GM18907 (cell line): ENCODE results near the gene STK35.

ENCODE experiments used
- ATAC-seq: cut with Tn5 transposase; IDR thresholded peaks from one replicate; pipeline ENCODE4 v1.9.1; 2021; ENCODE audit warnings: mild to moderate bottlenecking, moderate library complexity; ENCODE audit not compliant: unreplicated experiment

Gene STK35

DNA sequence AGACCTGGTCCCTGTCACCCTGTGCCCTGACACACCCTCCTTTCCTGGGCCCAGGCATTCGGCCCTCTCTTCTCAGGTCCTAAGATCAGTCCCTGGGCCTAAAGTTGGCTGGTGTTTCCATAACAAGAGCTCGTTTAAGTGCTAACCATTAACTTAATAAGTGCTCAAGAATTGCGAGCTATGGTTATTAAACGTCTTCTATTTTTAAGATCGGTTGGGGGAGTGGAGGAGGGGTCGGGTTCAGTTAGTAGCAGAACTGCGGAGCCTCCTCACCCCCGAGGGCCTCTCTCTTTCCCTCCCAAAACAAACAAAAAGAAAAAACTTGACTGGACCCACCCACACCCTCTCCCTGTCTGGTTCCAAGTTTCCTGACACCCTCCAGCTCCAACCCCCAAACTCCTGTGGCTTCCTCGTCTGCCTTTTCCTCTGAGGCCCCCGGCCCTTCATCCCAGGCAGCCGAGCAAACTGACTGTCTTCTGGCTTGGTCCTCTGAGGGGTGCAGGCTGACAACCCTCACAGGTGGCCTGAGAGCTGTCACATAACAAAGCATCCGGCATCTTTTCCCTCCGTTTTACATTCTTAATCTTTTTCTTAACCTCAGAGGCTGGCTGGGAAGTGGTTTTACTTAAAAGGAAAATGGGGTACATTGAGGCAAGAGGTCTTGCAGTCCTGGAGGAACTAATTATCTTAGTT, 2.0 kb downstream of the STK35 start:
- ATAC-seq, result no peak

DNA sequence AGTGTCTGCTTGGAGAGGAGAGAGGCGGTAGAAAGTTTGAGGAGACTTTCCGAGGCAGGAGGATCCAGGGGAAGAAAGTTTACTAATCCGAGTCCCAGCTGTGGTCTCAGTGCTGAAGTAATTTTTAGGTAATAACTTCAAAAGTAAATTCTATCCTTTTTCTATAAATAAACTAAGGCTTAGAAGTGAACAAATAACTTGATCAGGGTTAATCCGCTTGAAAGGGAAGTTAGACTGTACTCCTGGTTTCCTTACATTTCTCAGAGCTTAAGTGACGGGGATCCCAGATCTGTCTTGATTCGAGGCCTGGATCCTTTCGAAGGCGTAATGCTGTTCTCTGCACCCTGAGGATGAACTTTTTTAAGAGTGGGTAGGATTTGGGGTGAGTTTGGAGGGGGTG, 2.6 kb downstream of the STK35 start:
- ATAC-seq, result no peak

DNA sequence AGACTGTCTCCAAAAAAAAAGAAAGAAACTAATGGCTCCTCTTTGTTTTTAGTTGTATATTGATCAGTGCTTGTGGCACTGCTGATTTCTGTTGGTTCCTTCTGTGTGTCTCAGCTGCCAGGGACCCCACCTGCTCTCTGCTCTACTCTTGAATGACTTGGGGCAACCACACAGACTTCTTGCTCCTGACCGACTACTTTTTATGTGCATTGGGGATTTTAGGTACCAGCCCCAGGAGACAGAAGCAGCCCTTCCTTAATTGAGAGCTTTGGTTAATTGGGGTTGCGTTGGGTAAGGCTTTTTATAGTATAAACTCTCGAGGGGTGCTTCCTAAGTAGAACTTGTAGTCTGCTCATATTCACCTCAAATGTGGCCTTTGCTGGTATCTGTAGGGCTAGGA, 6.9 kb downstream of the STK35 start:
- no peak for ATAC-seq

DNA sequence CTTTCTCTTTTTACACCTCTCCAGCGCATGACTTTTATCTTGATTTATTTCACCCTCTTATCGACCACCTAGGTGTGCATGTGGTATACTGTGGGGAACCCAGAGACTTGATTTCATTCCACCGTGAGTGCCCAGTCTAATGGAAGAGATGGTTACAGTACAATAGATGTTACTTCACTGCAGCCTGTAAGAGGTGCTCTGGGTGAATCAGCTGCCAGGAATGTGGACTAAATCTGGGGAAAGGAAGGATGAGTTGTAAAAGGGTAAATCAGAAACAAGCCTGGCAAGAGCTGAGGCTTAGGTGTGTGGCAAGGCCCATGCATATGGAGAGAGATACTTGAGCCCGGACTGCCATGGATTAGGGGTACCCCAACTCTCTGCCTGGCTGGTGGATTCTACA, 7.4 kb downstream of the STK35 start:
- ATAC-seq, result no peak

DNA sequence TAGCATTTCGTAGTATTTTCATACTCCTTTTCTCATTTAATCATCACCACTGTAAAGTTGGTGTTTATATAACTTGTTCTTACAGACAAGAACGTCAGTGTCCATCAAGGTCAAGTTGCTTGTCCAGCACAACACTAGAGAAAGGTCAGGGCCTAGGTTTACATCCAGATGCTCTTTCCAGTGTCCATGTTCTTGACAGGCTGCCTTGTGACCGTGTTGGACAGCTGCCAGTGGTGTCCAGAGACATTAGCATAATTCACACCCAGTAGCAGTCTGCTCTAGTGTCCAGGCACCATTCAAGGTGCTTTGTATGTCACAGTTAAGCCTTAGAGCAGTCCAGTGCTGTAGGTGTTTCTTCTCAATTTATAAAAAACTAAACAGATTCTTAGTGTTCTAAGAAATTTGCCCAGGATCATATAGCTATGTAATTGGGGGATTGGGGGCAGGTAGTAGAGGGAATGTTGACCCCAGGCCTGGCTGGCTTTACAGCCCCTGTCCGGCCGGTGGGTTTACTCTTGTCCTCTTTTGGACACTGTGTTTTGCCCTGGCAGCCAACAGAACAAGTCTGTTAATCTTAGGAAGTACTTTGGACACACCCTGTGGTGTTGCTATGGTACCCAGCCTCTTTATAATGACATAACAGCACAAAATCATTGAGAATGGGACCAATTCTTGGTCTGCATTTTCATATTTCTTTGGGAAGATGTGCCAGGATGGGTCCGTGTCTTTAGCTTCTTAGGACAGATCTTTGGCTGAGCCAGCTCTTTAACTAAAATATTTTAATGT, 8.0 kb downstream of the STK35 start:
- no peak for ATAC-seq

DNA sequence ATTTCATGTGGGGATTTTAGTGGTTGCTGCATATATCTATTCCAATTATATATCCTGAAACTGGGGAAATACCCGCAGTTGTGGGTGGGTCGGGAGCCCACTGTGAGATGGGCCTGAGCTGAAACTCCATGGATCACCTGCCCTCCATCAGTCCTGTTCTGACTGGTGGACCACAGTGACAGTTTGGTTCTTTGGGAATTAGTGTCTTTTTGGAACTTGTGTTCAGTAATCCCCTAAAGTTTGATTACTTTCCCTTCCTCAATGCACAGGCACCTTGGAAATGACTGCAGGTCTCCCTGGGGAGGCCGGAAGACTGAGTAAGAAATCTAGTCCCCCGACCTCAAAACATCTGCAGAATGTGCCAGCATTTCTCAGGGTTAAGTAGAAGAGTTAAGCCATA, 11.3 kb downstream of the STK35 start:
- no peak for ATAC-seq

DNA sequence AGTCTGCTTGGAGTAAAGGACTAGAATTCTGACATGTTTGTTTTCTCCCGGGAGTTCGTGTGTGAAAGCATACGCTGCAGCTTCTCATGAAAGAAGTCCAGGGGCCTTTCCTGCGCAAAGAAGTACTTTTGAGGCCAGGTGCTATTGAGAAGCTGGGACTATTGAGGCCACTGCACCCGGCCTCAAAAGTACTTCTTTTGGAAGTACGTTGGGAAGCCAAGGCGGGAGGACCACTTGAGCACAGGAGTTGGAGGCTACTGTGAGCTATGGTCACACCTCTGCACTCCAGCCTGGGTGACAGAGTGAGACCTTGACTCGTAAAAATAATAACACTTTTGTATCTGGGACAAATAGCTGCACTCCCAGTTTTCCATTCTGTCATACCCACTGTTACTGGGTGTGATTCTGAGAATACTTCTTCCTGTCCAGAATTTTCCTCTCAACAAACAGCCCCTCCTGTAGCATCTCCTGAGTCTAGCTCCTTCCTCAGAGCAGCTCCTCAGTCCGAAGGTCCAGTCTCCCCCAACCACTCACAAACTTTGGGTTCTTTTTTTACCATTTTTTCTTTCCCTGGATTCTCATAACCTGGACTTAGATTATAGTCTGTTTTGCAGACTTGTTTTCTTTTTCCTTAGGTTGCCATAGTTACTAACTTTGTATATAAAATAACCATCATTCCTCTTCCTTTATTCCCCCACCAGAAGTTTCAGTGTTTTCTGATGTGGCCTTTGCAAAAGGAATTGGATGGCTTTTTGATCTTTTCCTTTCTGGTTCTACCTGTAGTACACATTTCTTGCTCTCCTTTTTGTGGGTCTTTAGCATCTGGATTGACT, 12.7 kb downstream of the STK35 start:
- no peak for ATAC-seq

DNA sequence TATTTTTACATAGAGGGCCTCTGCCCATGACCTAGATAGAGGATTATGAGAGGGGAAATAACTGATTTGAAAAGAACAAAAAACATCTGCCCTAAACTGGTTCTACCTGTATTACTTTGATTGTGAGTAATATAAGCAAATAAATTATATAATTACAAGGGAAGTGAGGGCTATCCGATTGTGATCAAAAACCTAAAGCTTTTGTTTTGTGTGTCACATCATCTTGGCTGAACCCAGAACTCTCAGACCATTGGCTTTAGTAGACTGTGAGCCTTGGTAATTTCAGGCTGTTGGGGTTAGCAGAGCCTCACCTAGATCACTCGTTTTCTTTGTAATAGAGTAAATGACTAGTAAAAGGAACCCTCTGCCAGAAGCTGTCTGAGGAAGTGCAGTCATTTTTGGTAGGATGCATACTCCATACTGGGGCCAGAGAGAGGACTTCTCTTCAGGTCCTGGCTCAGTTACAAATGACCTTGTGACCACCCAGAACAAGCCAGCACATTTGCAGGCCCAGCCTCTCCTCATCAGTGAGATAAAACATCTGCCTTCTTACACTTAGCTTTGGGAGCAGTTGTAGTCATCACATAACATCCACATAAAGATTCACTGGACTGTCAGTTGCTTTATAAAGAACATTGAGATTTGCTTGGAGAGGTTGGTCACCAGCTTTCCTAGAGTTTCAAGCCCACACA, 13.5 kb downstream of the STK35 start:
- ATAC-seq, result no peak

DNA sequence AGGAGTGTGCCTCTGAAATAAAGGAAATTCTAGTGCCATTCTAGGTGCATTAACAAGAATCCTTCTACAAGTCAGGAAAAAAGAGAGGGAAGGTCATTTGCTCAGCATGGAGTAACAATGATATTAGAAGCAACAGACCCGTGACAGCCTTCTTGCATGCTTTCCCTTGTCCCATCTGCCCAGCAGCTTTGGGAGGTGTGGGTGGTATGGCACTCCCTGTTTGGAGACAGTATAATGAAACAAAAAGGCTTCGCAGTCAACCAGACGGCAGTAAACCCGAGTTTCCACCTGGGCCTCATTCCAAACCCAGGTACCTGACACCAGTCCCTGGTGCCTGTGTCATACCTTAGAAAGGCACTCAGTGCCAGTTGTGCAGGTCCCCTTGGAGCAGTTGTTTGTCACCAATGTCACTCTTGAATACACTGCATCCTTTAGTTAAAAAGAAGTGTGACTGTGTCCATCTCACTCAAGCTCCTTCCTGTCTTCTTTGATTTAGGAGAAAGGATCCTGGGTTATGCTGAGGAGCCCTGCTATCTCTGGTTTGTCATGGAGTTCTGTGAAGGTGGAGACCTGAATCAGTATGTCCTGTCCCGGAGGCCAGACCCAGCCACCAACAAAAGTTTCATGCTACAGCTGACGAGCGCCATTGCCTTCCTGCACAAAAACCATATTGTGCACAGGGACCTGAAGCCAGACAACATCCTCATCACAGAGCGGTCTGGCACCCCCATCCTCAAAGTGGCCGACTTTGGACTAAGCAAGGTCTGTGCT, 14.7 kb downstream of the STK35 start:
- no peak for ATAC-seq

DNA sequence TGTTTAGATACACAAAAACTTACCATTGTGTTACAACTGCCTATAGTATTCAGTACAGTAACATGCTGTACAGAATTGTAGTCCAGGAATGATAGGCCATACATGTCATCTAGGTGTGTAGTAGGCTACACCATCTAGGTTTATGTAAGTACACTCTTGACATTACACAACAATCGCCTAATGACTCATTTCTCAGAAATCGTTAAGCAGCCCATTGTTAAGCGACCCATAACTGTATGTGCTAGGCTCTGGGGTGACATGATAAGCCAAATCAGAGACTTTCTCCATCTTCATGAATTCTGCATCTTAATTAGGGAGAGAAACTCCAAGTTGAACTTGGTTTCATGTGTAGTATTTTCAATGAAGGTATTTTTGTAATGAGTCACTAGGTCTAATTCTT, 17.2 kb downstream of the STK35 start:
- ATAC-seq, result no peak

DNA sequence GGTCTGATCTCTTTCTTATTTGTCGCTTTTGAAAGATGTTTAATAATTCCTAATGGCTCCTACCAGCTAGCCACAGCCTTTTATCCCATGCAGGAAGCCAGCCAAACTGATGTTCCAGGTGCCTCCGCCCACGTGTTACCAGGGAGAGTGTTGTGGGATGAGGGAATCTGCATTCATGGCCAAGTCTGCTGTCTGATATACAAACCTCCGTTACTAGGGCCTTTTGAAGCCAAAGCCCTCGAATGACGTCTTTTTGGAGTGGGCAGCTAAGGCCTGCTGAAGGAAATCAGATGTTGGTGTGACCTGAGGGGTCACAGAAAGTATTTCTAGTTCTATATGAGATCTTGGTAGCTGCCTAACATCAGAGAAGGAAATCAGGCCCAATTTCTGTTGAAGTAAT, 21.3 kb downstream of the STK35 start:
- ATAC-seq, result no peak

DNA sequence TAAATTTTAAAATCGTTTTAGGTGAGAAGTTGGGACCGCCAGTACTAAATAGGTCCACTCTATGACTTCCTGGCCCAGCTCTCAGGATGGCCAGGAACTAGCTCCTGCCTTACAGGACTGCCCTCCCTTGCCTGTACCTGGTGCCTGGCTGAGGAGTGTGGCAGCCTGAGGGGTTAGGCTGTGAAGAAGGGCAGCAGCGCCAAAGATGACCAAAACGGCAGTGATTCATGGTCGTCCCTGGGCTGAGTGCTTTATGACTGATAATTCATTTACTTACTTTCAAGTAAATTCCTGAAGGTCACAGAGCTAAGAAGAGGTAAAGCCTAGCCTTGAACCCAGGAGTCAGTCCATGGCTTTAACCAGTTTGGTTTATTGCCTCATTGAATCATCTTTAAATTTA, 22.1 kb downstream of the STK35 start:
- no peak for ATAC-seq

DNA sequence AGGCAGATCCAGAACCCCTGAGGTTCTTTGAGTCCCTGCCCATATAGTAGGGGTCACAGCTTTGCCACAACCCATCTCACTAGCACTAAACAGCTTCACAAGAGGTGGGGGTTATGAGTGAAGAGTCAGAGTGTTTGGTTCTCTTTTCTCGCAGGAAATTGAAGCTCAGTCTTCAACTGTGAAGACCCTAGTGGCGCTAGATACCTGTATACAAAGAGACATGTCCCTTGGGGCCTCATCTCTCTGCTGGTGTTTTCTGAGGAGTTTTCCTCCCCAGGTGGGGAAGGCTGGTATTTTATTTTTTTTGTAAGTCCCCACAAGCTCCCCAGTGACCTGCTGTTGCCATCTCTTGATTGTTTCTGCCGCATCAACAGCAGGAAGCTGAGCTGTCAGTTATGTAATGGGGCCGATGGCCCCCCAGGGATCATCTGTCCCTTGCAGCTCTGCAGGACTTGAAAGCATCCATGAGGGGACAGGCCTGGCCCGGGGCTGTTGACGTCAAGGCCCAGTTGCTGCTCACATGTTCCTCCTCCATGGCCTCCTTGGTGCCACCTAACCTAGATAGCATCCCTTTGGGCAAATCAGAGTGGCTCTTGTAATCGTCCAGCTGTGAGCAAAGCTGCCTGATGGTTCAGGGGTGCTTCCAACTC, 23.1 kb downstream of the STK35 start:
- ATAC-seq, result no peak

DNA sequence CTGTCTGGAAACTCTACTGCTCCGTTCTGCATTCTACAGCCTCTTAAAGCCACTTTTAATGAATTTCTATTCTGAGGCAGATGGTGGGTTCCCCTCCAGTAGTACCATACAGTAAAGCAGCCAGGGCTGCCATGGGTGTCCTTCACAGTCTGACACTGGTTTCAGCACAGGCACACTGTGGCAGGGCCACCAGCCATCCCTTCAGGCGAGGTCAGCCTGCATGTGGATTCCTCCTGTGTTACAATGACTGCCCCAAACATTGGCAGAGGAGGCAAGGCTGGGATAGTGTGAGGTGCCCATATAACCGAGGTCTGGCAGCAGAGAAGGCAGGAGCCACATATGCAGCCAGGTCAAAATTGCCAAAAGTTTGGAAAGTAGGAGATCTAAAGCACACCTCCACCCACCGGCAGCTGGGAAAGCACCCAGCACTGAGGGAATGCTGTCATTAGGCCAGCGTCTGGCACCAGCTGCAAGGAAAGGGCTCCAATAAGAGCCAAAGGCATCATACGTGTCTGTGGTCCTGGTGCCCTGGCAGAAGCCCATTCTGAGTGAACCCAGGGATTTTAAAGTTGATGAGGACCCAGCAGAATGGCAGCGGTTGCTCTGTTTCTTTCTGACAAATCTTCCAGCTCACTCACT, 24.0 kb downstream of the STK35 start:
- ATAC-seq, result no peak

DNA sequence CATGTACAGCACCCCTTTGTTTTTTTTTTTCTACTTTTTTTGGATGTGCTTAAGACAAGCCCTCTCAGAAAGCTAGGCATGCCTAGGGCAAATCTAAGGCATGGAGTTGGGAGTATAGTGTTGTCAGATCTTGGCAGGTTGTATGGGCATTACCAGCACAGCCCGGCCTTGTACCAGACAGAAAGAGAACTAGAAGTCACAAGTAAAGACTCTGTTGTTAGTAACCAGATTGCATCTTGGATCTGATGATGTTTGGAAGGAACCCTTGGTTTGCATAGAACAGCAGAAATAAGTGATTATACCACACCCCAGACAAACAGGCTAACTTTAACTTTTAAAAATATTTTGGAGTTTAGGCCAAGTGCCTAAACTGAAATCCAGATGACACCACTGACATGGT, 25.6 kb downstream of the STK35 start:
- ATAC-seq, result no peak

DNA sequence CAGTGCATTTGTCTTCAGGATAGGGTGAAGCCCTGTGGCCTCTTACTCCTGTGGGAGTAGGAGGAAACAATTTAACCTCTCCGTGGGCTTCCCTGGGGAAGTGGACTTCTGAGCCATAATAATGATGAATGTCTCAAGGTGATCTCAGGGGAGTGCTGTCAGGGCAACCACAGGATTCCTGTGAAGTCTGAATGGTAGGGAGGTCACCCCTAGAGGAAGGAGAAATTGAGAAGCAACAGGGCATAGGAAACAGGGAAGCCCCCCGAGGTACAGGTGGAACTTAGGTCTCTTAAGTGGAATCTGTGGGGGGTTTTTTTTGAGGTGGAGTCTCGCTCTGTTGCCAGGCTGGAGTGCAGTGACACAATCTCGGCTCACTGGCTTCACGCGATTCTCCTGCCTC, 26.9 kb downstream of the STK35 start:
- no peak for ATAC-seq

DNA sequence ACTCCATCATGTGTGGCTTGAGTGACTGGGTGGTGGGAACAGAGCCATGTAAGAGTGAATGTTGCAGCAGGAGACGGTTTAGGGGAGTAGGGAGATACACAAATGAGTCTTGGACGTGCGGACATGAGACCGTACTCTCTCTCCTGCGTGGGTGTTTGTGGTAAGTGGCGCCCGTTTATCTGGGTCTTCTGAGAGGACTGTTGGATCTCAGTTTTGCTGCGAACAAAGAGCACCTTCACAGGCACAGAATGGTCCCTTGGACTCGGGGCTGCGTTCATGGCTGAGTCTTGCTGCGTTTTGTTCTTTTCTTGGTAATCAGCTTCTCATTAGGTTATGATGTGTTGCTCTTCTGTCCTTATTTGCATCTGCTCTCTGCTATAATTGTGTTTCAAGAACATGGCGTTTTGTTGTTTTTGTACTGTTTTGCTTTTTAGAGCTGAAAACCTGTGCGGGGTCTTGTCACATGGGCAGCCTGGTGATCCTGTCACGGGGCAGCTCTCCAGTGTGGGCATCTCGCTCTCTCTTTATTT, 28.5 kb downstream of the STK35 start:
- ATAC-seq, result no peak

DNA sequence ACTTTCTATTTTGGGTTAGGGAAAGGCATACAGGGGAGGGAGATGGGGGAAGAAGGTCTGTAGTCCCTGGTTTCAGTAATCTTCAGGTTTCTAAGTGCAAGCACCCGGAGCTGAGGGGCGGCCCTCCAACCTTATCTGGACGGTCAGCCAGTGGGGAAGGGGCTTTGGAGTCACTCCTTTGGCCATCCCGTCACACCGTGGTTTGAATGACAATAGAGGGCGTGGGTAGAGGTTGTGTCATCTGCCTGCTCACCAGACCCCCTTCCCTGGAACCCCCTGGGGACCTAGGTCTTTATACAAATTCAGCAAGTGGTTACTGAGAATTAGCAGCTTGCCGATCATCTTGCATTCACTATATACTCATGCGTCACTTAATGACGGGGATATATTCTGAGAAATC, 29.1 kb downstream of the STK35 start:
- ATAC-seq, result no peak

DNA sequence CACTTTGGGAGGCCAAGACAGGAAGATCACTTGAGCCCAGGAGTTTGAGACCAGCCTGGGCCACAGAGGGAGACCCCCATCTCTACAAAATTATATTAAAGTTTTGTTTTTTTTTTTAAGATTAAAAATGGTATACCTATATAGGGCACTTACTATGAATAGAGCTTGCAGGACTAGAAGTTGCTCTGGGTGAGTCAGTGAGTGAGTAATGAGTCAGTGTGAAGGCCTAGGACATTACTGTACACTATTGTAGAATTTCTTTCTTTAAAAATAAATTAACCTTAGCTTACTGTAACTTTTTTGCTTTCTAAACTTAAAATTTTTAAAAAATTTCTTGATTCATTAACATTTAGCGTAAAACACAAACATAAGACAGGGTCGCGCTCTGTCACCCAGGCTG, 29.7 kb downstream of the STK35 start:
- no peak for ATAC-seq
